Parathyroid adenoma (tissue), 2 donors: Measurements from ENCODE around the gene SYT9.

Source experiments
- H2AFZ ChIP-seq: fragments of 300-600 bp; sonication (generic); one replicate; pipeline ENCODE4 v1.7.0; 2017; ENCODE audit warnings: antibody characterized with exemption, mild to moderate bottlenecking
- H3K27ac ChIP-seq: fragments of 300-600 bp; sonication (generic); one replicate; pipeline ENCODE4 v1.7.0; 2017
- H3K27me3 ChIP-seq: fragments of 300-600 bp; sonication (generic); one replicate; pipeline ENCODE4 v1.7.0; 2017; ENCODE audit warnings: low read length; ENCODE audit not compliant: control insufficient read depth, insufficient read depth
- H3K36me3 ChIP-seq: fragments of 300-600 bp; sonication (generic); one replicate; pipeline ENCODE4 v1.7.0; 2017; ENCODE audit warnings: low read length; ENCODE audit not compliant: control insufficient read depth, insufficient read depth
- H3K4me1 ChIP-seq: fragments of 300-600 bp; sonication (generic); one replicate; pipeline ENCODE4 v1.7.0; 2017; ENCODE audit warnings: control low read depth
- H3K4me2 ChIP-seq: fragments of 300-600 bp; sonication (generic); one replicate; pipeline ENCODE4 v1.7.0; 2017; ENCODE audit warnings: low read length
- H3K4me3 ChIP-seq: fragments of 300-600 bp; sonication (generic); one replicate; pipeline ENCODE4 v1.7.0; 2017; ENCODE audit warnings: low read depth, low read length
- H3K79me2 ChIP-seq: fragments of 300-600 bp; sonication (generic); one replicate; pipeline ENCODE4 v1.7.0; 2017; ENCODE audit warnings: control low read depth
- H3K9ac ChIP-seq: fragments of 300-600 bp; sonication (generic); one replicate; pipeline ENCODE4 v1.7.0; 2017; ENCODE audit warnings: mild to moderate bottlenecking
- H3K9me3 ChIP-seq: fragments of 300-600 bp; sonication (generic); one replicate; pipeline ENCODE4 v1.7.0; 2017; ENCODE audit warnings: low read length; ENCODE audit not compliant: control insufficient read depth
- TF ChIP-seq, protein P1 (sequence below): fragments of 300-600 bp; sonication (generic); IDR thresholded peaks from one replicate; pipeline ENCODE4 v1.7.0; 2017; ENCODE audit warnings: antibody characterized with exemption, mild to moderate bottlenecking
- donor health status: primary hyperparathyroidism.

The SYT9 gene

DNA sequence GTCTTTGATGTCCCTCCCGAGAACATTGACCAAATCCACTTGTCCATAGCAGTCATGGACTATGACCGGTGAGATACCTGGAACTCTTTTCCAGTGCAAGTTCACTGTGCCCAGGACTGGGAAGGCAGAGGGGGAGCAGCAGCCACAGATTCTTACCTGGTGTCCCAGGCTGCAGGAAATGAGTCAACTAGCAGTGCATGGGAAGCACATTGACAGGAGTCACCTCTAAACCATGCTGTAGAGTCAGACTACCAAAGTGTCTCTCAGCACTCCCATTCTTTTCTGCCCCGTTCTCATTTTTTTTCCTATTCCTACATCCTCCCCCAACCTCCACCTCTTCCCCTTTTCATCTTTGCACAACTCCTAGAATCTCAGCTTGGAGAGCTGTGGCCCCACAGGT, 166.4 kb downstream of the SYT9 start:
- H3K79me2 ChIP-seq, result no peaks in the 10 kb centered on the region
- H3K4me1 ChIP-seq, result no peaks in the 10 kb centered on the region
- H3K9me3 ChIP-seq, result no peaks in the 10 kb centered on the region
- no peak overlapping the region for H3K27ac ChIP-seq
- H3K4me3 ChIP-seq, result no peak overlapping the region
- no peaks in the 10 kb centered on the region for H3K27me3 ChIP-seq
- no peaks in the 10 kb centered on the region for H3K36me3 ChIP-seq
- H3K4me2 ChIP-seq, result no peak overlapping the region
- H3K9ac ChIP-seq, result no peak overlapping the region
- H2AFZ ChIP-seq, result no peak overlapping the region
- TF ChIP-seq, protein P1, sequence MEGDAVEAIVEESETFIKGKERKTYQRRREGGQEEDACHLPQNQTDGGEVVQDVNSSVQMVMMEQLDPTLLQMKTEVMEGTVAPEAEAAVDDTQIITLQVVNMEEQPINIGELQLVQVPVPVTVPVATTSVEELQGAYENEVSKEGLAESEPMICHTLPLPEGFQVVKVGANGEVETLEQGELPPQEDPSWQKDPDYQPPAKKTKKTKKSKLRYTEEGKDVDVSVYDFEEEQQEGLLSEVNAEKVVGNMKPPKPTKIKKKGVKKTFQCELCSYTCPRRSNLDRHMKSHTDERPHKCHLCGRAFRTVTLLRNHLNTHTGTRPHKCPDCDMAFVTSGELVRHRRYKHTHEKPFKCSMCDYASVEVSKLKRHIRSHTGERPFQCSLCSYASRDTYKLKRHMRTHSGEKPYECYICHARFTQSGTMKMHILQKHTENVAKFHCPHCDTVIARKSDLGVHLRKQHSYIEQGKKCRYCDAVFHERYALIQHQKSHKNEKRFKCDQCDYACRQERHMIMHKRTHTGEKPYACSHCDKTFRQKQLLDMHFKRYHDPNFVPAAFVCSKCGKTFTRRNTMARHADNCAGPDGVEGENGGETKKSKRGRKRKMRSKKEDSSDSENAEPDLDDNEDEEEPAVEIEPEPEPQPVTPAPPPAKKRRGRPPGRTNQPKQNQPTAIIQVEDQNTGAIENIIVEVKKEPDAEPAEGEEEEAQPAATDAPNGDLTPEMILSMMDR, result no peak

DNA sequence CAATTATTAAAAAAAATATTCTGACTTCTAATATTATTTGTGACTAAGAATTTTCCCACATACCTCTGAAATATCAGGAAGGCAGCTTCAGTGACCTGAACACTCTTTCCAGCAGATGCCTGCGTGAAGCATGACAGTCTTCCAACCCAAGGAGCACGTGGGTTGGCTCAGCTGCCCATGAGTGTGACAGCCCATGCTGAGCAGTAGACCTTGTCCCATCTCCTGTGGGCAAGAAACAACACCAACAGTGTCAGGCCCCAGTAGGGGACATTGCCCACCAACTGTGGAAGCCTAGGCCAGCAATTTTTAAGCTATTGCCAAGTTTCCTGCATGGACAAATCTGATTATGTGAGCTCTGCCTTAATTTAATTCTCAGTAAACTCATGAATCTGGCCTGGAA, 167.2 kb downstream of the SYT9 start:
- no peaks in the 10 kb centered on the region for H3K4me1 ChIP-seq
- H3K4me2 ChIP-seq, result no peak overlapping the region
- TF ChIP-seq, protein P1, result no peak
- no peaks in the 10 kb centered on the region for H3K9me3 ChIP-seq
- H3K79me2 ChIP-seq, result no peaks in the 10 kb centered on the region
- H3K9ac ChIP-seq, result no peak overlapping the region
- no peak overlapping the region for H3K27ac ChIP-seq
- no peak overlapping the region for H3K4me3 ChIP-seq
- H2AFZ ChIP-seq, result no peak overlapping the region
- no peaks in the 10 kb centered on the region for H3K27me3 ChIP-seq
- H3K36me3 ChIP-seq, result no peaks in the 10 kb centered on the region

DNA sequence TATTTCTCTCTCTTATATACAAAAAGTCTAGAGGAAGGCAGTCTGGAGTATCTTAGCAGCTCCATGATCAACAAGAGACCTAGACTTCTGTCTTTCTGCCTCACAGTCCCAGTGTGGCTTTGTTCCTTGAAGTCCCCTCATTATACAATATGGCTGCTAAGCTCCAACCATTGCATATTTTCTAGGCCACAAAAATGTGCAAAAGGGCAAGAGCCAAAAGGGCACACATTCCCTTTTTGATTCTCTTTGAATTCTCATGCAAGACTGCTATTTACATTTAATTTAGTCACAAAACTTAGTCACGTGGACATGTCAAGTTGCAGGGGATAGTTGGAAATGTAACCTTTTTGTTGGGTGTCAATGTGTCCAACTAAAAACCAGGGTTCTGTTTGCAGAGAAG, 169.4 kb downstream of the SYT9 start:
- no peaks in the 10 kb centered on the region for H3K27me3 ChIP-seq
- TF ChIP-seq, protein P1, result no peak
- H3K79me2 ChIP-seq, result no peaks in the 10 kb centered on the region
- no peak overlapping the region for H2AFZ ChIP-seq
- no peaks in the 10 kb centered on the region for H3K36me3 ChIP-seq
- no peaks in the 10 kb centered on the region for H3K9me3 ChIP-seq
- H3K4me2 ChIP-seq, result no peak overlapping the region
- no peak overlapping the region for H3K9ac ChIP-seq
- H3K4me1 ChIP-seq, result no peaks in the 10 kb centered on the region
- no peak overlapping the region for H3K27ac ChIP-seq
- no peak overlapping the region for H3K4me3 ChIP-seq

DNA sequence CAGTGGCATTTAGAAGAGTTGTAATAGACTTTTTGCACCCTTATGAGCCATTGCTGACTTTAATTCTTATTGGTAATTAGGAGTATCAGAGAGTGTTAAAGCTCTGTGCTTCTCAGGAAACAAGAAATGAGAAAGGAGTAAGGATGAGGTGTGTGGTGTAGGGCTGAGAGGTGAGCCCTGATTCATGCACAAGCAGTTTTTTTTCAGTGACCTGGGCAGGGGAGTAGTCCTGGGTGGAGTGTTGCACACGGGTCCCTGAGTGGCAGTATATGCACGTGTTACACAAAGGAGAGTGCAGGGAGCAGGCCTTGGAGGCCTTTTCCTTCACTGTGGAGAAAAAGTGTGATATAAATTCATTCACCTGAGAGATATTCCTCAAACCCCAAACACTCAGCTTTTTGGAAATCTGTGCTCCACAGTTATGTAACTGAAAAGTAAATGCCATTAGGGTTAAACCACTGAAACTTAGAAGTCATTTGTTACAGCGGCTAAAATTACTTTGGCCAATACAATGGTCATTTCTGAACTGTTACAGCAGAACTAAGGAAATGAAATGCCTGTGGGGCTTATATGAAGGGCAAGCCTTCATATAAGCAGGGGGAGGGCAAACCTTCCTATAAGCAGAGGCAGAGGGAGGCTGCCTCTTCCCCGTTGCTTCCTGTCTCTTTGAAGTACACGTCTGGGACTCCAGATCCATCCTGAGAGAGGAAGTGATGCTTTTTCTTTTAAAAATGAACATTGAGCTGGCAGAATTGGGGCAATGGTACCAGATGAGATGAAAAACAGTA, 171.0 kb downstream of the SYT9 start:
- Histone ChIP-seq H3K27ac (no peak overlapping the region), H3K4me2 (no peak overlapping the region), H3K4me3 (no peak overlapping the region), H3K27me3 (no peaks in the 10 kb centered on the region), H3K36me3 (no peaks in the 10 kb centered on the region), H2AFZ (no peak overlapping the region), H3K9ac (no peak overlapping the region), H3K9me3 (no peaks in the 10 kb centered on the region), H3K4me1 (no peaks in the 10 kb centered on the region), H3K79me2 (no peaks in the 10 kb centered on the region)
- TF ChIP-seq, protein P1, result no peak

DNA sequence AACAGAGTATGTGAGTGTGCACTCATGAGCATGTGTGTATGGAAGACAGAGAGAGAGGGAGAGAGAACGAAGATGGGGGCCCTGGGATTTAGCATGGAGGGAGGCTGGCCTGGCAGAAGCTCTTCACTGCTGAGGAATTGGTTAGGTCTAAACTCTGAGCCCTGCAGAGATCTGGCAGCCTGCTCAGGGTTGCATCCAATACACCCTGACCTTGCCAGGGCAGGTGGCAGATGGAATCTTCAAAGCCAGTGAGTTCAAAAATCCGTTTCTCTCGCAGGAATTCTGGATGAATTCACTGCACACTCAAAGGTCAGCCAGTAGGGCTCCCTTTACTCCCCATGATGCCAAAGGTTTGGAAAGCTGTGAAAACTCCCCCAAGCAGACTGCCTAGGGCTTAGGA, 172.2 kb downstream of the SYT9 start:
- Histone ChIP-seq H3K4me1 (no peaks in the 10 kb centered on the region), H3K4me3 (no peak overlapping the region), H3K27ac (no peak overlapping the region), H3K9me3 (no peaks in the 10 kb centered on the region), H3K4me2 (no peak overlapping the region), H3K79me2 (no peaks in the 10 kb centered on the region), H2AFZ (no peak overlapping the region), H3K36me3 (no peaks in the 10 kb centered on the region), H3K27me3 (no peaks in the 10 kb centered on the region), H3K9ac (no peak overlapping the region)
- TF ChIP-seq, protein P1, result no peak
